ENCODE results near the gene DYSF. TPM values are rescaled to one million over a fixed set of nuclear protein-coding genes. Genes with fewer than 3 reads are reported as not detected.

The DYSF gene
- total RNA-seq, 4 donors from 2014 or later, result 4.2 to 26.6 (median 16.2) TPM

DNA sequence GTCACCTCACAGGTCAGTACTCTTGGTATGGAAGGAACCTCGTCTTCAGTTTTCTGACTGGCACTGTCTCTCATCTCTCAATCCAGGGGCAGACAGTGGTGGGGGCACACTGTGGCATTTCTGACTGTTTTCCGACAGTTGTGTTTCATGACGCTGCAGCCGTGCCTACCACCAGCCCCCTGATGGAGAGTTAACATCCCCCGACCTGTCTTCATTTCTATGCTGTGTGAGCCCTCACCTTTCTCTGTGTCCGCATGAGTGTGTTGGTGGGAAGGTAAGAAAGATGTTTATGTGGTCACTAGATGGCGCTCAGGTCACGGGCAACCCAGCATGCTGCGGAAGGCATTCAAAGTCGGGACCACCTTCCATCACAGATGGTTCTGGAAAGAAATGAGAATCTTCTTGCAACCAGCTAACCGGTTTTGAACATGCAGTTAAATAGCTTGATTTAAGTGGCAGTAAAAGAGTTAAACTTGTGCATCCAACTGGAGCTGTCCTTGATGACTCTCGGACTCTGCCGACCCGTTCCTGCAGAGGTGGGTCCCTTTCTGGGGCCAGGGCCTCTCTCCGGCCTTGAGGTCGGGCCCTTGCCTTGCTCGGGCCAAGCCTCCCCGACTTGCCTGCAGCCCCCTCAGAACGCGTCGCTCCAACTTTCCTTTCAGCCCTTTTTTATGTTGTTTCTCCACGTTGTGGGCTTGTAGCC is 92.4 kb downstream of the DYSF start:
- TF ChIP-seq, protein P1, sequence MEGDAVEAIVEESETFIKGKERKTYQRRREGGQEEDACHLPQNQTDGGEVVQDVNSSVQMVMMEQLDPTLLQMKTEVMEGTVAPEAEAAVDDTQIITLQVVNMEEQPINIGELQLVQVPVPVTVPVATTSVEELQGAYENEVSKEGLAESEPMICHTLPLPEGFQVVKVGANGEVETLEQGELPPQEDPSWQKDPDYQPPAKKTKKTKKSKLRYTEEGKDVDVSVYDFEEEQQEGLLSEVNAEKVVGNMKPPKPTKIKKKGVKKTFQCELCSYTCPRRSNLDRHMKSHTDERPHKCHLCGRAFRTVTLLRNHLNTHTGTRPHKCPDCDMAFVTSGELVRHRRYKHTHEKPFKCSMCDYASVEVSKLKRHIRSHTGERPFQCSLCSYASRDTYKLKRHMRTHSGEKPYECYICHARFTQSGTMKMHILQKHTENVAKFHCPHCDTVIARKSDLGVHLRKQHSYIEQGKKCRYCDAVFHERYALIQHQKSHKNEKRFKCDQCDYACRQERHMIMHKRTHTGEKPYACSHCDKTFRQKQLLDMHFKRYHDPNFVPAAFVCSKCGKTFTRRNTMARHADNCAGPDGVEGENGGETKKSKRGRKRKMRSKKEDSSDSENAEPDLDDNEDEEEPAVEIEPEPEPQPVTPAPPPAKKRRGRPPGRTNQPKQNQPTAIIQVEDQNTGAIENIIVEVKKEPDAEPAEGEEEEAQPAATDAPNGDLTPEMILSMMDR (IDR thresholded peaks at IDR 0.05; ENCODE audit: low read depth), result no peak

DNA sequence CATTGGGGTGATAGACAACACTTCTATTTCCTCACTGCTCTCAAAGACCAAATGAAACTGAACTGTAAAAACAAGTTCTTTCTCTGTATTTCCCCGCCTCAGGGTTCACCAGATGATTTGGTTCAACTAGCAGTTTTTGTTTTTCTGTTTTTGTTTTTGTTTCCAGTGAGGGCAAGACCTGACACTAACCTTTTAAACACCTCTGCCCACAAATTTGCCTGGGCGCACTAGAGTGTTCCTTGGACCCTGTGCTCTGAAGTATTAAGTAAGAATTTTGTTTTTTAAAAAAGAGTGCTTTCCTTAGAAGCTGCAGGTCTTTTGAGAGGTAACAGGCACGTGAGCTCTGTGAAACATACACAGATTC is 92.9 kb downstream of the DYSF start:
- TF ChIP-seq, protein P1 (IDR thresholded peaks at IDR 0.05; ENCODE audit: low read depth), result no peak

DNA sequence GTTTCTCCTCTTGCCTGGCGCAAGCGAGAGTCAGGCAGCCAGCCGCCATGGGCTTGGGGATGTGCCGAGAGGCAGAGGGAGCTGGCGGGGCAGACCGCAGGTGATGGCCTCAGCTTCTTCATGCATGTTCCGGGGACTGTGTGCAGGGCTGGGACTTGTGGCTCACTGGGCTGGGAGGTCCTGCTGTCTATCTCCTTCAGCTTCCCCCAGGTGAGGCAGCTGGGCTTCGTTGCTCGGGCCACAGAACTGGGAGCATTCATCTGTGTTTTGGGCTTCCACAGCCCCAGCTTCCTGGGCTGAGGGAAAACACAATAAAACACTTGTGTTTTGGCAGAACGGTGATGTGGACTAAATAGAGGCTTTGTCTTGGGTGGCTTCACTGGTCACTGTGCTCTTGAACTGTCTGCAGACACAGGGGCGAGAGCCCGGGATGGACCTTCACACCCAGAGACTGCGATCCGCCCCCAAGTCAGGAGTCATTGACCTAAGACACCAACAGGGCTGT is 93.5 kb downstream of the DYSF start:
- TF ChIP-seq, protein P1 (IDR thresholded peaks at IDR 0.05; ENCODE audit: low read depth), result no peak

DNA sequence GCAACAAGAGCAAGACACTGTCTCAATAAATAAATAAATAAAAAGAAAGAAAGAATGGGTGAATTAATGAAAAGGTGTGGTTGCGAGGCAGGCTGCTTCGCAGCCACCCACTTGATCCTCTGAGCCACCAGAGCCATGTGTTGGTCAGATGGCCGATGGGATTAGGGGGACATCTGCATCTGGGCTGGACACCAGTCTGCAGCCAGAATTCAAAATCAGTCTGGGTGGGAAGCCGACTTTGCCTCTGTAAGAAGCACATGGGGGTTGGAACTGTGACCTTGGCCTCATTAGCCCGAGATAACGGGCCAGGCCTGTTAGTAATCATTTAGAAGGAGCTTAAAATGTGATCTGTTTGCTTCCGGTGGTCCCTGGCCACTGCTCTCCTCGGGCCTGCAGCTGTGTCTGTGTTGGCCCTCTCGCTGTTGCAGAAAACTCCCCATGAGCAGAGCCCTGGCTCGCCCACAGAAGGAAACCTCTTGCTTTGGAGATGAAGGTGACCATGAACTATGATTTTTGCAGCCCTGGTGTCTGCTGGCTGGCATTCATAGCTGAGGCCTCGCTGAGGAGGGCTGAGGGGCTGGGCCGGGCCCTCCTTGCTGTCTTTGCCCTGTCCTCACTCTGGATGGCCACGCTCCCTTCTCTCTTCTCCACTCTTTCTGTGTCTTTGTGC is 94.4 kb downstream of the DYSF start:
- TF ChIP-seq, protein P1 (IDR thresholded peaks at IDR 0.05; ENCODE audit: low read depth), result no peak

DNA sequence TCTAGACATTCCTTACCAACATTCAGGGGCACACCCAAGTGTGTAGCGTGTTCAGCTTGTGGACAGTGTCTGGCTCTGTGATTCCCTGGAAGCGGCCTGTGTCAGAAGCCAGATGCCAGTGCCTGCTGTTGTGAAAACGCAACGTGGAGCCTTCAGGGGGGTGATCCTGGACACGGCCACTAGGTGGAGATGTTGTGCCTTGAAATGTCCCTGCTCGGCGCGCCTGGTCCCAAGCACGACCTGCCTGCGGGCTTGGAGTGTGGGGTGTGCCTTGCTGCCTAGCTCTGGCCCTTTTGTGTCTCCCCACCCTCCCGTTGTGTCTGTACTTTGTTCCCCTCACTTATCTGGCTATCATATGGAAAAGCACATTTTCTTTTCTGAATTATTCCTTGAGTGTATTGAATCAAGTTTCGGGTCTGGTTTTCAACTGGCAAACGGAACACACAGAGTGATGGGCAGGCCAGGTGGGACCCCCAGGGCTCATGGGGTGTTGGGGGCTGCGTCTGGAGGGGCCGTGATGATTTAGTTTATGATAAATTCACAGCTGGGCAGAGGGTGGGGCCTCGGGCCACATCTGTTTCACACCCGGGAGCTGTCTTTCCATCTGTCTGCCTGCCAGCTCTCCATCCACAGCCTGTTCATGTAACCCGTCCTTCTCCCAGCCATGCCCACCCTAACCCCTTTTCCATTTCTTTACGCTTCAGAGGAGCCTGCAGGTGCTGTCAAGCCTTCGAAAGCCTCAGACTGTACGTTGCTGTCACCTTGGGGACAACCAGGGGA is 95.5 kb downstream of the DYSF start:
- TF ChIP-seq, protein P1 (IDR thresholded peaks at IDR 0.05; ENCODE audit: low read depth), result no peak

DNA sequence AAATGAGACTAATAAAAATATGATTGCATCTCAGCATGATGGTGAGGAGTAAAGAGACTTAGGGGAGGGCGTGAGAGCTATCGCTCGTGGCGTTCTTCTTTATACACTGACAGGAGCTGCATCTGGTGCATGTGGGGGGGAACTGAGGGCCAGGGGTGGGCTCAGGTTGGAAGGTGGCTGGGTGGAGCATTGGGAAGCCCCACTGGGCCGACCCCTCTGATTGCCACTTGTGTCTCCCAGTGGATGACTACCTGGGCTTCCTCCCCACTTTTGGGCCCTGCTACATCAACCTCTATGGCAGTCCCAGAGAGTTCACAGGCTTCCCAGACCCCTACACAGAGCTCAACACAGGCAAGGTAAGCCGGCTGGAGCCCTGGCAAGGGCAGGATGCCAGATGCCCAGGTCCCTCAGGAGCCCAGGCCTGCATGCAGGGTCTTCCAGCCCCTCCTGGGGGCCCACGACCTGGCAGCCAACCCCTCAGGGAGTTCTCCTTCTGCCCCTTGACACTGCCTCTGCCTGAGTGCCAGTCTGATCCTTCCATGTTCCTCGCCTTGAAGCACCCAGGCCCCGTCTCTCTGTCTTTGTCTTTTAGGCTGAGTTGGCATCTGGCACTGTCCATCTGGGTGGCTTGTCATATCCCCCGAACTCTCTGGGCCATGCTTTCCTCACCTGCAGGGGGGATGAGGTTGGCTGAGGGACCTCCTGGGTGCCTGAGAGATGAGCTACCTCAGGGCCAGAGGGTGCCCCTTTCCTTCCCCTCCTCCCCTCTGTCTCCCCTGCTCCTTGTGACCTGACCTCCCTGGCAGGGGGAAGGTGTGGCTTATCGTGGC is 97.7 kb downstream of the DYSF start:
- TF ChIP-seq, protein P1 (IDR thresholded peaks at IDR 0.05; ENCODE audit: low read depth), result no peak

All from subcutaneous adipose tissue (tissue), 4 donors.